Neural progenitor cell (in vitro differentiated cells): ENCODE measurements around the gene DSG1. TPM values are rescaled to one million over a fixed set of nuclear protein-coding genes. Genes with fewer than 3 reads are reported as not detected.

Experiments
- DNase-seq: peaks from one replicate; pipeline ENCODE4 v3.0.0-alpha.2; 2016; ENCODE audit warnings: low spot score
- H2AFZ ChIP-seq: fragments of 200-600 bp; sonication (generic); replicated peaks from 2 replicates; pipeline ENCODE4 v1.6.1; 2016; ENCODE audit warnings: antibody characterized with exemption
- H3F3A ChIP-seq: fragments of 200-600 bp; sonication (generic); 2 replicates; pipeline ENCODE4 v1.6.1; 2016; ENCODE audit warnings: antibody characterized with exemption, low read depth
- H3K27ac ChIP-seq: fragments of 200-600 bp; sonication (generic); 2 replicates; pipeline ENCODE4 v1.5.1; 2016; ENCODE audit warnings: mild to moderate bottlenecking
- H3K27me3 ChIP-seq: fragments of 200-600 bp; sonication (generic); 2 replicates; pipeline ENCODE4 v1.6.1; 2016; ENCODE audit warnings: mild to moderate bottlenecking, moderate library complexity
- H3K36me3 ChIP-seq: fragments of 200-600 bp; sonication (generic); 2 replicates; pipeline ENCODE4 v1.5.1; 2016
- H3K4me1 ChIP-seq: fragments of 200-600 bp; sonication (generic); 2 replicates; pipeline ENCODE4 v1.6.1; 2016; ENCODE audit warnings: mixed run types
- H3K4me2 ChIP-seq: fragments of 200-600 bp; sonication (generic); 2 replicates; pipeline ENCODE4 v1.6.1; 2016
- H3K4me3 ChIP-seq: fragments of 200-600 bp; sonication (generic); 2 replicates; pipeline ENCODE4 v1.5.1; 2016
- H3K79me2 ChIP-seq: fragments of 200-600 bp; sonication (generic); 2 replicates; pipeline ENCODE4 v1.6.1; 2016; ENCODE audit warnings: low read depth
- H3K9ac ChIP-seq: fragments of 200-600 bp; sonication (generic); 2 replicates; pipeline ENCODE4 v1.6.1; 2016
- H3K9me3 ChIP-seq: fragments of 200-600 bp; sonication (generic); 2 replicates; pipeline ENCODE4 v1.5.1; 2016; ENCODE audit warnings: low read depth
- H4K20me1 ChIP-seq: fragments of 200-600 bp; sonication (generic); 2 replicates; pipeline ENCODE4 v1.6.1; 2016; ENCODE audit warnings: low read depth
- H3K27ac Mint-ChIP-seq: 3 replicates; pipeline ENCODE4 v1.8.0; 2021; ENCODE audit warnings: mixed read lengths
- H3K27me3 Mint-ChIP-seq: 2 replicates; pipeline ENCODE4 v1.8.0; 2022; ENCODE audit warnings: low read depth, mild to moderate bottlenecking, inconsistent platforms, moderate library complexity, mixed read lengths; ENCODE audit not compliant: insufficient read depth
- H3K36me3 Mint-ChIP-seq: 3 replicates; pipeline ENCODE4 v1.8.0; 2021; ENCODE audit warnings: mixed read lengths
- H3K4me1 Mint-ChIP-seq: 3 replicates; pipeline ENCODE4 v1.8.0; 2021; ENCODE audit warnings: mixed read lengths
- H3K4me3 Mint-ChIP-seq: 3 replicates; pipeline ENCODE4 v1.8.0; 2021; ENCODE audit warnings: mild to moderate bottlenecking, moderate library complexity, mixed read lengths
- H3K9me3 Mint-ChIP-seq: 3 replicates; pipeline ENCODE4 v1.8.0; 2020; ENCODE audit warnings: mixed read lengths
- CTCF ChIP-seq: fragments of 200-600 bp; sonication (generic); IDR thresholded peaks from 2 replicates; pipeline ENCODE4 v1.5.1; 2017; ENCODE audit warnings: antibody characterized with exemption, mild to moderate bottlenecking
- EZH2 ChIP-seq: fragments of 200-600 bp; sonication (generic); IDR thresholded peaks from 2 replicates; pipeline ENCODE4 v1.6.1; 2017; ENCODE audit warnings: antibody characterized with exemption, mild to moderate bottlenecking, moderate library complexity
- EZH2phosphoT487 ChIP-seq: fragments of 200-600 bp; sonication (generic); IDR thresholded peaks from 2 replicates; pipeline ENCODE4 v1.6.1; 2017; ENCODE audit warnings: antibody characterized with exemption
- total RNA-seq: library from RNA; depleted of rRNA; stranded (reverse); fragments of >200 nt; gene quantifications from 2 replicates; pipeline ENCODE4 v1.2.3, GENCODE V29; 2015; ENCODE audit warnings: low replicate concordance

The DSG1 gene
- total RNA-seq, 1 donor from 2014 or later = not detected

GRCh38 chr18:31354990-31355389 lies 37.0 kb downstream of the DSG1 start:
- Histone ChIP-seq H3K4me3 (no peak overlapping the region), H3K9me3 (no peaks in the 10 kb centered on the region), H3K27me3 (no peaks in the 10 kb centered on the region), H3K79me2 (no peaks in the 10 kb centered on the region), H3F3A (no peaks in the 10 kb centered on the region), H3K36me3 (no peaks in the 10 kb centered on the region), H4K20me1 (no peaks in the 10 kb centered on the region), H3K27ac (no peak overlapping the region), H3K9ac (no peak overlapping the region), H3K4me2 (no peak overlapping the region), H3K4me1 (no peaks in the 10 kb centered on the region), H2AFZ (no peak overlapping the region)
- Mint-ChIP-seq H3K4me1 (no peaks in the 10 kb centered on the region), H3K27ac (no peak overlapping the region), H3K4me3 (no peak overlapping the region), H3K36me3 (no peaks in the 10 kb centered on the region), H3K27me3 (no peaks in the 10 kb centered on the region), H3K9me3 (peaks cover 9% of the 10 kb centered on the region)
- no peak for DNase-seq
- TF ChIP-seq EZH2 = no peak
- no peak for TF ChIP-seq EZH2phosphoT487
- TF ChIP-seq CTCF = no peak

GRCh38 chr18:31356025-31356424 lies 38.1 kb downstream of the DSG1 start:
- no peaks in the 10 kb centered on the region for H3K27me3 ChIP-seq
- no peak overlapping the region for H3K27ac Mint-ChIP-seq
- H3K4me3 ChIP-seq = no peak overlapping the region
- no peaks in the 10 kb centered on the region for H3K9me3 ChIP-seq
- no peak overlapping the region for H3K4me3 Mint-ChIP-seq
- DNase-seq = no peak
- H3K4me1 Mint-ChIP-seq = no peaks in the 10 kb centered on the region
- H3K79me2 ChIP-seq = no peaks in the 10 kb centered on the region
- peaks cover 9% of the 10 kb centered on the region for H3K9me3 Mint-ChIP-seq
- no peaks in the 10 kb centered on the region for H3K36me3 Mint-ChIP-seq
- no peak for TF ChIP-seq EZH2
- TF ChIP-seq CTCF = no peak
- TF ChIP-seq EZH2phosphoT487 = no peak
- H3F3A ChIP-seq = no peaks in the 10 kb centered on the region
- no peaks in the 10 kb centered on the region for H3K4me1 ChIP-seq
- no peak overlapping the region for H3K27ac ChIP-seq
- H2AFZ ChIP-seq = no peak overlapping the region
- H3K9ac ChIP-seq = no peak overlapping the region
- no peak overlapping the region for H3K4me2 ChIP-seq
- H3K36me3 ChIP-seq = no peaks in the 10 kb centered on the region
- no peaks in the 10 kb centered on the region for H4K20me1 ChIP-seq
- no peaks in the 10 kb centered on the region for H3K27me3 Mint-ChIP-seq

- no peak overlapping the region for H3K4me2 ChIP-seq
- no peak overlapping the region for H3K27ac ChIP-seq
- Mint-ChIP-seq H3K9me3 (peaks cover 2% of the 10 kb centered on the region), H3K4me1 (no peaks in the 10 kb centered on the region), H3K27ac (no peak overlapping the region), H3K27me3 (no peaks in the 10 kb centered on the region), H3K4me3 (no peak overlapping the region), H3K36me3 (no peaks in the 10 kb centered on the region)
- H3K9ac ChIP-seq = no peak overlapping the region
- no peaks in the 10 kb centered on the region for H3F3A ChIP-seq
- TF ChIP-seq CTCF (no peak), EZH2phosphoT487 (no peak), EZH2 (no peak)
- H3K79me2 ChIP-seq = no peaks in the 10 kb centered on the region
- DNase-seq = no peak
- H3K9me3 ChIP-seq = no peaks in the 10 kb centered on the region
- no peaks in the 10 kb centered on the region for H4K20me1 ChIP-seq
- H2AFZ ChIP-seq = no peak overlapping the region
- no peak overlapping the region for H3K4me3 ChIP-seq
- H3K36me3 ChIP-seq = no peaks in the 10 kb centered on the region
- H3K27me3 ChIP-seq = no peaks in the 10 kb centered on the region
- no peaks in the 10 kb centered on the region for H3K4me1 ChIP-seq
Observed at GRCh38 chr18:31364190-31364589, 46.2 kb downstream of the DSG1 start.

GRCh38 chr18:31369478-31369877 lies 51.5 kb downstream of the DSG1 start:
- no peak for TF ChIP-seq CTCF
- Histone ChIP-seq H3K27me3 (no peaks in the 10 kb centered on the region), H3K4me2 (no peak overlapping the region), H4K20me1 (no peaks in the 10 kb centered on the region), H3K27ac (no peak overlapping the region), H3K36me3 (no peaks in the 10 kb centered on the region), H3K4me3 (no peak overlapping the region), H3K9me3 (no peaks in the 10 kb centered on the region), H3K79me2 (no peaks in the 10 kb centered on the region), H3K9ac (no peak overlapping the region), H2AFZ (no peak overlapping the region), H3F3A (no peaks in the 10 kb centered on the region), H3K4me1 (no peaks in the 10 kb centered on the region)
- Mint-ChIP-seq H3K27ac (no peak overlapping the region), H3K4me1 (no peaks in the 10 kb centered on the region), H3K36me3 (no peaks in the 10 kb centered on the region), H3K9me3 (no peaks in the 10 kb centered on the region), H3K4me3 (no peak overlapping the region), H3K27me3 (no peaks in the 10 kb centered on the region)
- no peak for DNase-seq
